Measurements from ENCODE around the gene CBX4.

CBX4 gene

DNA sequence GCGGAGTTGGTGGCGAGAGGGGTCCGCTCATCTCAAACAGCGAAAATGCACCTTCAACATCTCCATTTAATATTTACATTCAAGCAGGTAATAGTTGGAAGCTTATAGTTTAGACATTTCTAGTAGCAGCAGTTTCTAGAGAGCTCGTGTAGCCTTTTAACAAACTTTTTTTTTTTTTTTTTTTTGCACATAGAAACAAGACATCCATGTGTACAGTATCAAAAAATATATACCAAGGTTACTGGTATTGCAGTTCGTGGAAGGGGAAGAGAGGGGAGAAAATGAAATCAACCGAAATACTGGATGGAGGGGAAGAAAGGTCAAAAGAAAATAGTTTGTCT lies 6.2 kb downstream of the CBX4 start:
- peaks cover 33% of the 10 kb centered on the region for H3K36me3 ChIP-seq (replicated peaks)
- in situ Hi-C loops (cut with MboI; ENCODE audit: low sequenced_read_pairs): no loop called here
- peaks cover 17% of the 10 kb centered on the region for H3K4me1 ChIP-seq
- H3K27me3 ChIP-seq (ENCODE audit: low read depth): no peaks in the 10 kb centered on the region
- no peak overlapping the region for H3K4me3 ChIP-seq
- H3K9me3 ChIP-seq: no peaks in the 10 kb centered on the region
- DNase-seq (ENCODE audit: low spot score in 2 of 2): no peak

DNA sequence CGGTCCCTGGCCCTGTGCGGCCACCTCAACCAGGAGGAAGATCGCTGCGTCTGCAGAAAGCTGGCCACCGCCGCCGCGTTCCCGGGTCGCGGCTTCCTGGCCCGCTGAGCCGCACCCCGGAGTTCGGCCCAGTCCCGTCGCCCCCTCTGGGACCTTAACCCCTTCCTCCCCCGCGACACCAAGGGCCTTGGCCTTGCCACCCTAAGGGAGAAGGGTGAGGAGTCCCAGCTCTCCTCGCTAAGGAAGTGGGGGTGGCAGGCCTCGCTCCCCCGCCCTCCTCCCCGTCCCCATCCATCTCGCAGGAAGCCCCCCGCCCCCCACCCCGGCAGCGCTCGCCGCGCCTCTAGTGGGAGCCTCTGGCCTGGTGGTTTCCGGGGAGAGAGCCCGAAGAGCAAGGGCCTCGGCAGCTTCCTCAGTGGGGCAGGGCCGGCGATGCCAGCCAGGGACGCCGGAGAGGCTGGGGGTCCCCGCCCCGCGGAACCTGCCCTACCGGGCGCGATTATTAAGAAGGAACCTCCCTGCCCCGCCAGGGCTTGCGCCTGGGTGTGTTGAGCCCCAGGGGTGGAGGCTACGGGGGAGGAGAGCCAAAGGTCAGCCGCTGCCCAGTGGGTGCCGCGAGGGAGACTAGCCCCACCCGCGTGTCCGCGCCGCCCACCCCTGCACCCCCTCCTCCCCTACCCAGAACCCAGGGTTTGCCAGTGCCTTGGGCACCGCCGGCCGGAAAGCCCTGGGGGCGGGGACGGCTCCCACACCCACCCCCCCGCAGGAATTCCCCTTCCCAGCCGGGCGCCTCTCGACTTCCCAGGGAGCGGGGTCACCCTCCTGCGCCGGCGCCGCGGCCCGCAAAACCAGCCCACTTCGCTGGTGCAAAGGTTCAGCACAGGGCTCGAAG lies 6.8 kb downstream of the CBX4 start:
- Histone ChIP-seq H3K4me3 (no peak overlapping the region), H3K4me1 (peaks cover 17% of the 10 kb centered on the region)
- in situ Hi-C loops (cut with MboI; ENCODE audit: low sequenced_read_pairs): no loop called here

DNA sequence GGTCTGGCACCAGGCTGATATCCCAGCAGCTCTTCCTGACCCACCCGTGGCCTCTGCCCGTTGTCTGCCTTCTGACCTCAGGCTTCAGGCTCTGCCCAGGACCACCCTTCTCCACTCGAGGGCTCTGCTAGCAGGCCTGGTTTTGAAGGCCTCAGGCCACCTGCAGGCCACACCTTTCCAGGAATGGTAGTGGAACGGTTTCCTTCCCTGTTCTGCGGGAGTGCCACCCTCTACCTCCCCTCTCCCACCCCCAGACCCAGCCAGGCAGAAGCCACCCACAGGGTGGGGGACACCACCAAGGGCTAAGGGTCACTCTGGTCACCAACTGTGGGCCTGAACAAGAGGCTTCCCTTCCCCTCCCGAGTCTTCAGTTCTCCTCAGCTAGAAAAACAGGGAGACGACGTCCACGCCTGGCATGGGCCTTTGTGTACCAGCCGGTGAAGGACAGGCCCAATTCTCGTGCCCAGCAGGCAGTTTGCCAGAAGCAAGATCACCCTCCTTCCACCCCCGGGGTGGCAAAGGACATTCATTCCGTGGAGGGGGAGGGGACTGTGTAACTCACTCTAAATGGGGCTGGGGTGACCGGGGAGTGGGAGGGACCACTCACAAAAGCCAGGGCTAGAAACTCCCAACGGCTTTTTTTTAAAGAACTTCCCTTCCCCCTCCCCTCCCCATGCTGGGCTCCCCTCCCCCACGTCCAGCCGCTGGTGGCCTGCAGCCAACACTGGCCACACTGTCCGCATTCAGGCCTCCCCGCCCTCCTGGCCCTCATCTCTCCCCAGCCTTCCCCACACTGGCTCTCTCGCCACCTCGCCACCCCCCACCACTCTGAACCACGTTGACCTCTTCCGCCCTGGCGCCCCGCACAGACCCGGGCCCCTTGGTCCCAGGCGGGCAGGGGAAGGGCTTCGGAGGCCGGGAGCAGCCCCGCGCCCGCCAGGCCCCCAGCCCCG lies 7.7 kb downstream of the CBX4 start:
- H3K27me3 ChIP-seq (ENCODE audit: low read depth): no peaks in the 10 kb centered on the region
- H3K36me3 ChIP-seq (replicated peaks): peaks cover 26% of the 10 kb centered on the region
- H3K4me3 ChIP-seq: no peak overlapping the region
- peaks cover 9% of the 10 kb centered on the region for H3K4me1 ChIP-seq
- H3K9me3 ChIP-seq: no peaks in the 10 kb centered on the region
- in situ Hi-C loops (cut with MboI; ENCODE audit: low sequenced_read_pairs): no loop called here
- DNase-seq (ENCODE audit: low spot score in 2 of 2): peak in 1 of 2 experiments; percentile 43

More for the DNA sequence above, 6.8 kb downstream of the CBX4 start:
- H3K36me3 ChIP-seq (replicated peaks): peaks cover 33% of the 10 kb centered on the region
- no peaks in the 10 kb centered on the region for H3K27me3 ChIP-seq (ENCODE audit: low read depth)
- no peaks in the 10 kb centered on the region for H3K9me3 ChIP-seq
- DNase-seq (ENCODE audit: low spot score in 2 of 2): peak in 1 of 2 experiments; percentile 23

DNA sequence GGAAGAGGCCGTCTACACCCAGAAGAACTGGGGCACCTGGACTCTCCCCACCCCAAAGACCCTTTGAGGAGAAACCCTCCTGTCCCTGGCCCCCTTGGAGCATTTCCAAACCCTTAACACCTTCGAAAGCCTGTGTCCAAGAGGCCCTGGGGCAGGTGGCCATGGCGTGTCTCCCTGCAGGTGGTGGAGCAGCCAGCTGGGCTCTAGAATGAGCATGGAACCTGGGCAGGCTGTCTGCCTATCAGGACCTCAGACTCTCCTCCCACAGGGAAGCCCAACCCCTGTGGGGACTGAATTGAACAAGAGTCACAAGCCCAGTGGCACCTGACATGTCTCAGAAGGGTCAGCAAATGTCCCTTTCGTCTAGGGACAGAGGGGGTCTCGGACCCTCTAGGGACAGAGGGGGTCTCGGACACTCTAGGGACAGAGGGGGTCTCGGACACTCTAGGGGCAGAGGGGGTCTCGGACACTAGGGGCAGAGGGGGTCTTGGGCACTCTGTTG lies 8.4 kb downstream of the CBX4 start:
- DNase-seq (ENCODE audit: low spot score in 2 of 2): no peak
- in situ Hi-C loops (cut with MboI; ENCODE audit: low sequenced_read_pairs): no loop called here
- Histone ChIP-seq H3K9me3 (no peaks in the 10 kb centered on the region), H3K4me1 (peaks cover 2% of the 10 kb centered on the region), H3K27me3 (ENCODE audit: low read depth) (no peaks in the 10 kb centered on the region), H3K36me3 (replicated peaks) (peaks cover 23% of the 10 kb centered on the region), H3K4me3 (no peak overlapping the region)

DNA sequence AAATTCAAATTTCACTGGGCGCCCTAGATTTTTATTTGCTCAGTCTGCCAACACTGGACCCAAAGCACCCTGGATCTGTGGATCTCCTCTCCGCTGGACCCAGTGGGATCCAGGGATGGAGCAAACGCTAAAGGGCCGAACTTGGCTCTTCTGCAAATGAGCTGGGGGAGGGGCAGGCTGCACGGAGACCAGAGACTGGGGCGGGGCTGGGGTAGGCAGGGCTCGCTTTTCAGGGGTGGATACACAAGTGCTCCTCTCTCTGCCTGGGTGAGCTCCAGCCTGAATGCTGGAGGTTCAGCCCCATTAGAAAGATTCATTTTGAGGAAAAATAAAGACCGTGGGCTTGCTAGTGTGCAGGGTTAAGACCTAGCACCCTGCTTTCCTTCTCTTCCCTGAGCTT lies 8.9 kb downstream of the CBX4 start:
- no peaks in the 10 kb centered on the region for H3K27me3 ChIP-seq (ENCODE audit: low read depth)
- no peaks in the 10 kb centered on the region for H3K9me3 ChIP-seq
- peaks cover 21% of the 10 kb centered on the region for H3K36me3 ChIP-seq (replicated peaks)
- in situ Hi-C loops (cut with MboI; ENCODE audit: low sequenced_read_pairs): no loop called here
- no peaks in the 10 kb centered on the region; the same call in 1 of the 2 replicates for H3K4me1 ChIP-seq
- no peak overlapping the region for H3K4me3 ChIP-seq
- peak in 1 of 2 experiments; percentile 45 for DNase-seq (ENCODE audit: low spot score in 2 of 2)

DNA sequence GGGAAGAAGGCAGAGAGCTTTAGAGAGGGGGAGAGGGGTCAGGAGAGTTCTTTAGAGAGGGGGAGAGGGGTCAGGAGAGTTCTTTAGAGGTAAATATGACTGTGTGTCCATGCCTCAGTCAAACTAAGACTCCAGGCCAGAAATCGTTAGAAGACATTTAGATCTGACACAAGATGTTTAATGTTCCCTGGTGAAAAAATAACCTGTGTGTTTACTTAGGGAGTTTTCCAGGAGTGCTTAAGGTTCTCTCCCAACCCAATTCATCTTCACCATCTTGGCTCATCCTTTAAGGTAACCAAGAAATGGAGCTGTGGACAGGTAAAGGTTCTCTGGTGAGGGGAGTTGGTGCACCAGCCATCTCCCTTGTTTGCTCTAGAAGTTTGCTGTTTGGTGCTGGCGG lies 9.8 kb downstream of the CBX4 start:
- H3K4me1 ChIP-seq: no peaks in the 10 kb centered on the region; the same call in 1 of the 2 replicates

DNA sequence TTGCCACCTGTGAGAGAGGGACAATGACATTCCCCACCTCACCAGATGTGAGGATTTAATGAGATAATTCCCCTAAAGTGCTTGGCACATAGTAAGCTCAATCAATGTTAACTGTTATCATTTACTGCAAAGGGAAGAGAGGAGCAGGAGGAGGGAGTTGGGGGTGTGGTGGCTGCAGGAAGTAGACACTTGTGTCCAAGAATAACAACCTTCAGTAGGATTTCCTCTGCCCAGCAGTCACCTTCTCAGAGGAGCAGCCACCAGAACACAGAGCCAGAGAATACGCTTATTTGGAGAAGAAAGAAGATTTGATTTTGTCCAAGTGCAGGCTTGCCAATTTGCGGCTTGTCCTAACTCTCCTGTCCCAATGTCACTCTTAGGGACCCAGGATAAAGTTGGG lies 10.2 kb downstream of the CBX4 start:
- in situ Hi-C loops (cut with MboI; ENCODE audit: low sequenced_read_pairs): no loop called here
- no peaks in the 10 kb centered on the region for H3K9me3 ChIP-seq
- no peak overlapping the region for H3K4me3 ChIP-seq
- DNase-seq (ENCODE audit: low spot score in 2 of 2): no peak
- no peaks in the 10 kb centered on the region; the same call in 1 of the 2 replicates for H3K4me1 ChIP-seq
- no peaks in the 10 kb centered on the region for H3K27me3 ChIP-seq (ENCODE audit: low read depth)
- peaks cover 9% of the 10 kb centered on the region for H3K36me3 ChIP-seq (replicated peaks)

More for the DNA sequence above, 9.8 kb downstream of the CBX4 start:
- H3K36me3 ChIP-seq (replicated peaks): peaks cover 12% of the 10 kb centered on the region
- H3K27me3 ChIP-seq (ENCODE audit: low read depth): no peaks in the 10 kb centered on the region
- no peak overlapping the region for H3K4me3 ChIP-seq
- no peaks in the 10 kb centered on the region for H3K9me3 ChIP-seq
- no peak for DNase-seq (ENCODE audit: low spot score in 2 of 2)
- in situ Hi-C loops (cut with MboI; ENCODE audit: low sequenced_read_pairs): no loop called here

DNA sequence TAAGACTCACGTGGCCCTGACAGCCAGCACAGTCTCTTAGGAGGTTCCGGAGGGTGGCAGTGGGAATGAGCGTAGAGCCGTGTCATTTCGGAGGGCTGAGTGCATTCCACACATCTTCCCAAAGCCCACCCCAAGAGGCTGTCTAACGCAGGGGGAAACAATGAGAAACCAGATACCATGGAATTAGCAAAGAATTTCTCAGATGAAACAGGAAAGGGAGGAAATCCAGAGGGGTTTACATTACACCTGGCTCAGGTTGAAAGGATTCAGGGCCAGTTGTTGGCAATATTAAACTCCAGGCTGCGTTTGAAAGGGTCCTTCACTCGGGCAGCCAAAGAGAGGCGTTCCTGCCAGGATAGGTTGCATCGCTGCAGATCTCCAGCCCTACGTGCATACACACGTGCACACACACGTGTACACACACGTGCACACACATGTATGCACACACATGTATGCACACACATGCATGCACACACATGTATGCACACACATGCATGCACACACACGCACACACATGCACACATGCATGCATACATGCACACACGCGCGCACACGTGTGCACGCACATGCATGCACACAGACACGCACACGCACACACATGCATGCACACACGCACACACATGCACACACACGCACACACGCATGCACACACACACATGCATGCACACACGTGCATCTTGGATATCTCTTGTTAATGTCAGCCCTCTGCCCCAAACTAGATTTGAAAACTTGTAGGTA lies 12.2 kb downstream of the CBX4 start:
- Histone ChIP-seq H3K4me1 (no peaks in the 10 kb centered on the region; the same call in 1 of the 2 replicates), H3K9me3 (no peaks in the 10 kb centered on the region), H3K4me3 (no peak overlapping the region), H3K27me3 (ENCODE audit: low read depth) (no peaks in the 10 kb centered on the region), H3K36me3 (replicated peaks) (no peaks in the 10 kb centered on the region)
- DNase-seq (ENCODE audit: low spot score in 2 of 2): no peak
- in situ Hi-C loops (cut with MboI; ENCODE audit: low sequenced_read_pairs): no loop called here

DNA sequence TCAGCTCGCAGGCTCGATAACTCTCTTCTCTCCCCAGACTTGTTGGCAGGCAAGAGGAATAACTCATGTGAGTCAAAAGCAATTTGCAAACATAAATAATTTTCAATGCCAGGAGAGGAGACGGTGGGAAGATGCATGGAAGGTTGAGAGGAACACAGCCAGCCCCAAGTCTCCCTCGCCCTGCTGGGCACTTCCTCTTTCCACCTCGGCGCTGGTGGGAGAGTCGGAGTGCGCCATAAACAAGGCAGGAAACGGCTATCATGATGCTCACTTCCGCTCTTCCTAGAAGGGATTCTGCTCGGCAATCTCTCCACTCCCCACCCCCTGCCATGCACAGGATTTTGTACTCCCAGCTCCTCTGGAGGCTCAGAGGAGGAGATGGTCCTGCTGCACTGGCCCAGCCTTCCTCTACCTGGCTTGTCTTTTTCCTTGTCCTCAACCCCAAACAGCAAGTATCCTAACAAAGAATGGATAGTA lies 13.0 kb downstream of the CBX4 start:
- in situ Hi-C loops (cut with MboI; ENCODE audit: low sequenced_read_pairs): no loop called here
- H3K4me3 ChIP-seq: no peak overlapping the region
- H3K27me3 ChIP-seq (ENCODE audit: low read depth): no peaks in the 10 kb centered on the region
- no peak for DNase-seq (ENCODE audit: low spot score in 2 of 2)
- H3K4me1 ChIP-seq: no peaks in the 10 kb centered on the region
- H3K36me3 ChIP-seq (replicated peaks): no peaks in the 10 kb centered on the region
- no peaks in the 10 kb centered on the region for H3K9me3 ChIP-seq

DNA sequence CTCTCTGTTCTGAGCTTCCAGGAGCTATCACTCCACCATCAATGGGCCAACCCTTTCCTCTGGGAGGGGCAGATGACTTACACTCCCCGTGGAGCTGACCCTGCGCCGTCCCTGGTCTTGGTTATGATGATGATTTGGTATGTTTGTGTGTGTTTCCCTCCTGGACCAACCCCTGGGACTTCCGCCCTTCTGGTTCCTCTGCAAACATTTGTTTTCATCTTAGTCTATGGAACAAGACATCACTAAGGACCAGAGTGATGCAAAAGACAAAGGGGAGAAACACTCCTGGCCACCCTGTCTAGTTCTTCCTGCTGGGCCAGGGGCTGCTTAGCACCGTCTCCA lies 13.7 kb downstream of the CBX4 start:
- Histone ChIP-seq H3K4me1 (no peaks in the 10 kb centered on the region), H3K9me3 (no peaks in the 10 kb centered on the region), H3K27me3 (ENCODE audit: low read depth) (no peaks in the 10 kb centered on the region), H3K36me3 (replicated peaks) (no peaks in the 10 kb centered on the region), H3K4me3 (no peak overlapping the region)
- no peak for DNase-seq (ENCODE audit: low spot score in 2 of 2)
- in situ Hi-C loops (cut with MboI; ENCODE audit: low sequenced_read_pairs): no loop called here

DNA sequence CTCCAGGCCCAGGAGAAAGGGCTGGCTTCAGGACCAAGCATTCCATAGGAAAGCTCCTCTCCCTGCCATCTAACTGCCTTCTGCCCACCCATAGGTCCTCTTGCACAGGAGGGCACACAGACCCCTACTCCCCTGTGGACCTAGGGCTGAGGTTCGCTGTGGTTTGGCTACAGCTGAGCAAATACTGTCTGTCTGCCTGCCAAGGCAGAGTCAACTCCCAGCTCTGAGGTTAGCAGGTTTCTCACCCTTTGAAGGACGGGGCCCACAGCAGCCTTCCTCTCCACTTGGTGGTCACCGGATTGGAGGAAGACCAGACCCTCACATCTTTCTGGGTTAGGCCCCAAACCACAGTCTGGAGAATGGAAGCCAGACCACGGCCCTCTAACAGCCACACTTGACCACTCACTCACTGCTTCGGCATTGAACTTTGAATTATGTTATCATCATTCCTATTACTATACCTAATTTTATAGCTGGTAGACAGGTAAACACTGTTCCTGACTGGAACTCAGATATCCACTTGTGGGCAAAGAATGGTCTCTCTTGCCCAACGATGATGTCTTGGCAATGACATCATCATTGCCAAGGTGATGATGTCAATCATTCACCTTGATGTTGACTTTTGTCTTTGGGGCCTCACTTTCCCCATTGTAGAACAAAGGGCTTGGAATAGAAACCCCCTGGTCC lies 14.2 kb downstream of the CBX4 start:
- no peak overlapping the region for H3K4me3 ChIP-seq
- in situ Hi-C loops (cut with MboI; ENCODE audit: low sequenced_read_pairs): no loop called here
- DNase-seq (ENCODE audit: low spot score in 2 of 2): no peak
- H3K4me1 ChIP-seq: no peaks in the 10 kb centered on the region
- H3K27me3 ChIP-seq (ENCODE audit: low read depth): no peaks in the 10 kb centered on the region
- no peaks in the 10 kb centered on the region for H3K36me3 ChIP-seq (replicated peaks)
- no peaks in the 10 kb centered on the region for H3K9me3 ChIP-seq

DNA sequence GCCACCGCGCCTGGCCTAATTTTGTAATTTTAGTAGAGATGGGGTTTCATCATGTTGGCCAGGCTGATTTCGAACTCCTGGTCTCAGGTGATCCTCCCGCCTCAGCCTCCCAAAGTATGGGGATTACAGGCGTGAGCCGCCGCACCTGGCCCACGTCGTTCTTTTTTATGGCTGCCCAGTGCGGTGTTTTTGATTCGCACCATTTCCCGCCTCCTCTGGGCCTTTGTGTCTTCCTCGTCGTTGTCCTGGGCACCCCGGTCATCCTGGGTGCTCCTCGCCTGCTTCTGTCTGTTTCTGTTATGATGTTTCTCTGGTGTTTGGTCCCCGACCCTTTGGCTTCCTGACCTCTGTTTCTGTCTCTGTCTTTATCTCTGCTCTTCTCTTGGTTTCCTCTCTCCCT lies 15.0 kb downstream of the CBX4 start:
- in situ Hi-C loops (cut with MboI; ENCODE audit: low sequenced_read_pairs): no loop called here
- no peaks in the 10 kb centered on the region for H3K9me3 ChIP-seq
- H3K36me3 ChIP-seq (replicated peaks): no peaks in the 10 kb centered on the region
- no peak for DNase-seq (ENCODE audit: low spot score in 2 of 2)
- no peak overlapping the region for H3K4me3 ChIP-seq
- H3K27me3 ChIP-seq (ENCODE audit: low read depth): no peaks in the 10 kb centered on the region
- H3K4me1 ChIP-seq: no peaks in the 10 kb centered on the region

DNA sequence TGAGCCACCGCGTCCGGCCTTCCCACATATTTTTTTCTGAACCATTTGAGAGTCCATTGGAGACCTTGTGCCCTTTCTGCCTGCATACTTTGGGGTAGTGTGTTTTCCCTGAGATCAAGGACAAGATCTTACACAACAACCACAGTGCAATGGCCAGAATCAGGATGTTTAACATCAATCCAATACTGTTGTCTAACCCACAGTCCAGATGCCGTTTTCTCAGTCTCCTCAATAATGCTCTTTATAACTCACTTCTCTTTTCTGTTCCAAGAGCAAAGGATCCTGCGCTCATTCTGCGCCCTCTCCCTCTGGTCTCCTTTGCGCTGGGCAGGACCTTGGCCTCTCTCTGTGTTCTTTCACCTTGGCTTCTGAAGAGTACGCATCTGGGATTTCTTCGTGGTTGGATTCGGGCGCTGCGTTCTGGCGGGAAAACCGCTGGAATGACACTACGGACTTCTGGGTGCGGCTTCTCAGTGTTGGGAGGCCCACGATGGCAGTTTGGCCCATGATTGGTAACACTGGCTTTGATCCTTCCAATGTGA lies 16.6 kb downstream of the CBX4 start:
- no peaks in the 10 kb centered on the region for H3K27me3 ChIP-seq (ENCODE audit: low read depth)
- in situ Hi-C loops (cut with MboI; ENCODE audit: low sequenced_read_pairs): no loop called here

More for the DNA sequence above, 16.6 kb downstream of the CBX4 start:
- Histone ChIP-seq H3K4me1 (no peaks in the 10 kb centered on the region), H3K4me3 (no peak overlapping the region), H3K36me3 (replicated peaks) (no peaks in the 10 kb centered on the region), H3K9me3 (no peaks in the 10 kb centered on the region)
- DNase-seq (ENCODE audit: low spot score in 2 of 2): no peak

Measured in HAP-1 (cell line).